ENCODE results near the gene NECTIN2. TPM values are rescaled to one million over a fixed set of nuclear protein-coding genes. Genes with fewer than 3 reads are reported as not detected.

NECTIN2 gene
- total and polyA plus RNA-seq, 4 donors = 49.4 to 77.5 (median 55.5) TPM

GRCh38 chr19:44817725-44818465, 28.2 kb upstream of the NECTIN2 start:
- Histone ChIP-seq H3K27ac (ENCODE audit: low read depth in 1 of 2, low read length in 2 of 2) (no peak overlapping the region), H3K4me1 (ENCODE audit: control insufficient read depth in 4 of 4, insufficient read depth in 4 of 4, low read length in 3 of 4) (peaks cover 0 to 3% (median under 1%) of the 10 kb centered on the region in 4 donors), H3K36me3 (ENCODE audit: control insufficient read depth in 4 of 4, insufficient read depth in 3 of 4, low read depth in 1 of 4, low read length in 3 of 4) (peaks cover 0 to 2% (median 0%) of the 10 kb centered on the region in 4 donors), H3K9me3 (ENCODE audit: control insufficient read depth in 4 of 4, low read length in 3 of 4) (no peaks in the 10 kb centered on the region), H3K4me3 (ENCODE audit: low read depth in 1 of 3, low read length in 3 of 3) (no peak overlapping the region), H3K27me3 (ENCODE audit: control insufficient read depth in 4 of 4, insufficient read depth in 4 of 4, low read length in 3 of 4) (no peaks in the 10 kb centered on the region), H3K9ac (ENCODE audit: low read depth in 1 of 2, low read length in 2 of 2) (no peak overlapping the region)
- no peak for DNase-seq (ENCODE audit: low spot score)
- no peak for TF ChIP-seq CTCF (IDR thresholded peaks at IDR 0.05; ENCODE audit: low read depth, low read length, missing input control)
- TF ChIP-seq, protein P1, sequence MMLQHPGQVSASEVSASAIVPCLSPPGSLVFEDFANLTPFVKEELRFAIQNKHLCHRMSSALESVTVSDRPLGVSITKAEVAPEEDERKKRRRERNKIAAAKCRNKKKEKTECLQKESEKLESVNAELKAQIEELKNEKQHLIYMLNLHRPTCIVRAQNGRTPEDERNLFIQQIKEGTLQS (IDR thresholded peaks at IDR 0.05) = no peak
- TF ChIP-seq FOXA2 (IDR thresholded peaks at IDR 0.05) = no peak
- no peak for TF ChIP-seq FOXA1 (IDR thresholded peaks at IDR 0.05)
- TF ChIP-seq HNF4G (IDR thresholded peaks at IDR 0.05) = no peak
- no peak for TF ChIP-seq GABPA (IDR thresholded peaks at IDR 0.05 in 1 of 2, conservative IDR thresholded peaks at IDR 0.05 in 1 of 2)
- no peak for TF ChIP-seq REST (IDR thresholded peaks at IDR 0.05)
- TF ChIP-seq RAD21 (IDR thresholded peaks at IDR 0.05) = no peak
- TF ChIP-seq EGR1 (IDR thresholded peaks at IDR 0.05; ENCODE audit: low read depth in 2 of 2) = no peak
- TF ChIP-seq, protein P2, sequence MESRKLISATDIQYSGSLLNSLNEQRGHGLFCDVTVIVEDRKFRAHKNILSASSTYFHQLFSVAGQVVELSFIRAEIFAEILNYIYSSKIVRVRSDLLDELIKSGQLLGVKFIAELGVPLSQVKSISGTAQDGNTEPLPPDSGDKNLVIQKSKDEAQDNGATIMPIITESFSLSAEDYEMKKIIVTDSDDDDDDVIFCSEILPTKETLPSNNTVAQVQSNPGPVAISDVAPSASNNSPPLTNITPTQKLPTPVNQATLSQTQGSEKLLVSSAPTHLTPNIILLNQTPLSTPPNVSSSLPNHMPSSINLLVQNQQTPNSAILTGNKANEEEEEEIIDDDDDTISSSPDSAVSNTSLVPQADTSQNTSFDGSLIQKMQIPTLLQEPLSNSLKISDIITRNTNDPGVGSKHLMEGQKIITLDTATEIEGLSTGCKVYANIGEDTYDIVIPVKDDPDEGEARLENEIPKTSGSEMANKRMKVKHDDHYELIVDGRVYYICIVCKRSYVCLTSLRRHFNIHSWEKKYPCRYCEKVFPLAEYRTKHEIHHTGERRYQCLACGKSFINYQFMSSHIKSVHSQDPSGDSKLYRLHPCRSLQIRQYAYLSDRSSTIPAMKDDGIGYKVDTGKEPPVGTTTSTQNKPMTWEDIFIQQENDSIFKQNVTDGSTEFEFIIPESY (IDR thresholded peaks at IDR 0.05) = no peak
- no peak for TF ChIP-seq NR2F2 (IDR thresholded peaks at IDR 0.05)
- no peak for TF ChIP-seq RXRA (IDR thresholded peaks at IDR 0.05)
- no peak for TF ChIP-seq HNF4A (conservative IDR thresholded peaks at IDR 0.05)
- WGBS = 86% methylated on average over 8 of the region's 8 CpGs

DNA sequence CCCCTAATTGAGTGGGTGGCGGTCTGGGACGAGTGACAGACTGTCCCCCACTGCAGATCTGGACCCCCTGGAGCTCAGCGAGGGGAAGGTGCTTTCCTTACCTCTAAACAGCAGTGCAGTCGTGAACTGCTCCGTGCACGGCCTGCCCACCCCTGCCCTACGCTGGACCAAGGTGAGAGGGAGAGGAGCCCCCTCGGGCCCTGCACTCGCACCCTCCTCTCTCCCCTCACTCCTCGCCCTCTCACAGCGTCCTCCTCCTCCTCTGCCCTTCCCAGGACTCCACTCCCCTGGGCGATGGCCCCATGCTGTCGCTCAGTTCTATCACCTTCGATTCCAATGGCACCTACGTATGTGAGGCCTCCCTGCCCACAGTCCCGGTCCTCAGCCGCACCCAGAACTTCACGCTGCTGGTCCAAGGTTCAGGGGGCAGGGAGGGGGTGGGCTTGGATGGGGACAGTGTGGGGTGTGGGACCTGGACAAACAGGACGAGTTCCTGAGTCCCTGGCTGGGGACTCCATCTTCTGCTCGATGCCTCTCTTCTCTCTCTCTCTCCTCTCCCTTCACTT, 27.5 kb upstream of the NECTIN2 start:
- 90% methylated on average over 20 of the region's 20 CpGs for WGBS
- Histone ChIP-seq H3K27me3 (ENCODE audit: control insufficient read depth in 4 of 4, insufficient read depth in 4 of 4, low read length in 3 of 4) (no peaks in the 10 kb centered on the region), H3K9me3 (ENCODE audit: control insufficient read depth in 4 of 4, low read length in 3 of 4) (no peaks in the 10 kb centered on the region), H3K27ac (ENCODE audit: low read depth in 1 of 2, low read length in 2 of 2) (no peak overlapping the region), H3K4me3 (ENCODE audit: low read depth in 1 of 3, low read length in 3 of 3) (no peak overlapping the region), H3K36me3 (ENCODE audit: control insufficient read depth in 4 of 4, insufficient read depth in 3 of 4, low read depth in 1 of 4, low read length in 3 of 4) (peaks cover 0 to 2% (median 0%) of the 10 kb centered on the region in 4 donors), H3K4me1 (ENCODE audit: control insufficient read depth in 4 of 4, insufficient read depth in 4 of 4, low read length in 3 of 4) (peaks cover 0 to 3% (median 2%) of the 10 kb centered on the region in 4 donors), H3K9ac (ENCODE audit: low read depth in 1 of 2, low read length in 2 of 2) (no peak overlapping the region)
- no peak for DNase-seq (ENCODE audit: low spot score)
- TF ChIP-seq HNF4G (IDR thresholded peaks at IDR 0.05) = no peak
- TF ChIP-seq, protein P2 (IDR thresholded peaks at IDR 0.05) = no peak
- no peak for TF ChIP-seq FOXA1 (IDR thresholded peaks at IDR 0.05)

Measured in liver (tissue), 9 donors.